Loucy (cell line): ENCODE measurements around the gene ZNF714.

Experiments
- H2AFZ ChIP-seq: fragments of 200-600 bp; sonication (generic); 2 replicates; pipeline ENCODE4 v1.6.0; 2016; ENCODE audit warnings: antibody characterized with exemption, mild to moderate bottlenecking, low read length, moderate library complexity
- H3F3A ChIP-seq: fragments of 200-600 bp; 2 replicates; pipeline ENCODE4 v1.6.0; 2016; ENCODE audit warnings: antibody characterized with exemption, low read depth, mild to moderate bottlenecking
- H3K27me3 ChIP-seq: fragments of 200-600 bp; sonication (generic); 2 replicates; pipeline ENCODE4 v1.6.1; 2014; ENCODE audit warnings: low read length, mild to moderate bottlenecking; ENCODE audit not compliant: insufficient read depth, poor library complexity, severe bottlenecking
- H3K36me3 ChIP-seq: fragments of 200-600 bp; sonication (generic); 2 replicates; pipeline ENCODE4 v1.6.1; 2016; ENCODE audit warnings: low read length; ENCODE audit not compliant: insufficient read depth
- H3K4me1 ChIP-seq: fragments of 200-600 bp; sonication (generic); 2 replicates; pipeline ENCODE4 v1.5.1; 2014; ENCODE audit warnings: low read length, mild to moderate bottlenecking; ENCODE audit not compliant: insufficient read depth, poor library complexity, severe bottlenecking
- H3K4me2 ChIP-seq: fragments of 200-600 bp; sonication (generic); 2 replicates; pipeline ENCODE4 v1.6.0; 2014; ENCODE audit warnings: antibody characterized with exemption, low read length, low read depth, mild to moderate bottlenecking; ENCODE audit not compliant: poor library complexity, severe bottlenecking
- H3K4me3 ChIP-seq: fragments of 200-600 bp; sonication (generic); 2 replicates; pipeline ENCODE4 v1.5.1; 2014; ENCODE audit warnings: low read length, mild to moderate bottlenecking, mixed read lengths; ENCODE audit not compliant: poor library complexity, severe bottlenecking
- H3K79me2 ChIP-seq: fragments of 200-600 bp; sonication (generic); 2 replicates; pipeline ENCODE4 v1.6.1; 2014; ENCODE audit warnings: low read length; ENCODE audit not compliant: insufficient read depth
- H3K9ac ChIP-seq: fragments of 200-600 bp; sonication (generic); 2 replicates; pipeline ENCODE4 v1.6.0; 2014; ENCODE audit warnings: mild to moderate bottlenecking, low read depth, low read length, moderate library complexity; ENCODE audit not compliant: poor library complexity, severe bottlenecking
- H3K9me2 ChIP-seq: fragments of 200-600 bp; sonication (generic); replicated peaks from 2 replicates; pipeline ENCODE4 v1.6.1; 2016; ENCODE audit warnings: low read depth, low read length, mixed read lengths
- H3K9me3 ChIP-seq: fragments of 200-600 bp; sonication (generic); 2 replicates; pipeline ENCODE4 v1.6.1; 2014; ENCODE audit warnings: mild to moderate bottlenecking, antibody characterized with exemption, low read length, low read depth; ENCODE audit not compliant: insufficient read depth
- H4K20me1 ChIP-seq: fragments of 200-600 bp; sonication (generic); 2 replicates; pipeline ENCODE4 v1.6.0; 2014; ENCODE audit warnings: antibody characterized with exemption, low read length, mild to moderate bottlenecking; ENCODE audit not compliant: insufficient read depth, poor library complexity, severe bottlenecking
- CTCF ChIP-seq: fragments of 200-600 bp; sonication (generic); conservative IDR thresholded peaks from 2 replicates; pipeline ENCODE4 v1.5.1; 2014; ENCODE audit warnings: mild to moderate bottlenecking, antibody characterized with exemption, low read length
- EZH2phosphoT487 ChIP-seq: fragments of 200-600 bp; IDR thresholded peaks from 2 replicates; pipeline ENCODE4 v1.6.1; 2018; ENCODE audit warnings: antibody characterized with exemption, mild to moderate bottlenecking, moderate library complexity, borderline replicate concordance

ZNF714 gene

GRCh38 chr19:21109116-21109515, 27.1 kb downstream of the ZNF714 start:
- H3K9me3 ChIP-seq: peaks cover 3% of the 10 kb centered on the region; the same call in 1 of the 2 replicates

GRCh38 chr19:21110183-21110582, 28.2 kb downstream of the ZNF714 start:
- H3K4me3 ChIP-seq: no peak overlapping the region

More at GRCh38 chr19:21109116-21109515, 27.1 kb downstream of the ZNF714 start:
- Histone ChIP-seq H3K4me1 (no peaks in the 10 kb centered on the region), H3F3A (no peaks in the 10 kb centered on the region), H3K4me3 (no peak overlapping the region), H3K9ac (no peak overlapping the region), H3K79me2 (peaks cover 12% of the 10 kb centered on the region; the same call in 1 of the 2 replicates), H3K4me2 (no peak overlapping the region), H4K20me1 (no peaks in the 10 kb centered on the region), H2AFZ (no peak overlapping the region), H3K9me2 (no peaks in the 10 kb centered on the region), H3K36me3 (peaks cover 45% of the 10 kb centered on the region), H3K27me3 (no peaks in the 10 kb centered on the region)
- TF ChIP-seq CTCF (no peak), EZH2phosphoT487 (no peak)

GRCh38 chr19:21115430-21115829, 33.4 kb downstream of the ZNF714 start:
- Histone ChIP-seq H3F3A (no peaks in the 10 kb centered on the region), H3K9me2 (no peaks in the 10 kb centered on the region), H3K9ac (no peak overlapping the region), H3K79me2 (peaks cover 11% of the 10 kb centered on the region; the same call in 1 of the 2 replicates), H3K27me3 (no peaks in the 10 kb centered on the region), H2AFZ (no peak overlapping the region), H3K36me3 (peaks cover 62% of the 10 kb centered on the region), H3K4me1 (no peaks in the 10 kb centered on the region), H3K4me3 (no peak overlapping the region), H3K9me3 (peaks cover 10% of the 10 kb centered on the region; the same call in 1 of the 2 replicates), H4K20me1 (no peaks in the 10 kb centered on the region), H3K4me2 (no peak overlapping the region)
- no peak for TF ChIP-seq CTCF
- no peak for TF ChIP-seq EZH2phosphoT487

More at GRCh38 chr19:21110183-21110582, 28.2 kb downstream of the ZNF714 start:
- Histone ChIP-seq H3K4me1 (no peaks in the 10 kb centered on the region), H3F3A (no peaks in the 10 kb centered on the region), H4K20me1 (no peaks in the 10 kb centered on the region), H3K36me3 (peaks cover 48% of the 10 kb centered on the region), H3K4me2 (no peak overlapping the region), H3K79me2 (peaks cover 12% of the 10 kb centered on the region; the same call in 1 of the 2 replicates), H3K9me3 (peaks cover 10% of the 10 kb centered on the region; the same call in 1 of the 2 replicates), H2AFZ (no peak overlapping the region), H3K9me2 (no peaks in the 10 kb centered on the region), H3K27me3 (no peaks in the 10 kb centered on the region), H3K9ac (no peak overlapping the region)
- no peak for TF ChIP-seq EZH2phosphoT487
- no peak for TF ChIP-seq CTCF
